HG03439 (cell line): ENCODE data around the gene KMT2A.
A peak's percentile ranks its signal among the peaks of the same experiment; 100 is the strongest.
"Not testable (repeated sequence)": the region's sequence is repeated elsewhere in the genome, so short reads cannot be mapped to it uniquely, and the experiment has no call there.

Source experiments
- ATAC-seq: cut with Tn5 transposase; IDR thresholded peaks from one replicate; pipeline ENCODE4 v1.9.1; 2021; ENCODE audit warnings: mild to moderate bottlenecking, moderate library complexity; ENCODE audit not compliant: unreplicated experiment

KMT2A gene

GRCh38 chr11:118481238-118481637, 44.9 kb downstream of the KMT2A start:
- ATAC-seq: not testable (repeated sequence)

GRCh38 chr11:118484405-118484804, 48.1 kb downstream of the KMT2A start:
- no peak for ATAC-seq

DNA sequence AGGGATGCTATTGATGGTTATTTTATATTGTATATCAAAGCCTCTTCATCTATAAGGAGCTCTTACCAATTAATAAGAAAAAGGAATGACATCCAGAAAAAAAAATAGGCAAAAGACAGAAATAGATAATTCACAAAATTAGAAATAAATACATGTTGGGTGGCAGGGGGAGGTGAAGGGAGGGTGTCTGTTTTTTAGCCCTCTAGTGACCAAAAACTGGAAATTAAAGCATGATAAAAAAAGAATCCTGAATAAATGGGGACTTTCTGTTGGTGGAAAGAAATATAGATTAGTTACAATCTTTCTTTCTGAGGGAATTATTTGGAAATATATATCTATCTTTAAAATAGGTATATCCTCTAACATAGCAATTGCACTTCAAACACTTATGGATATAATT, 49.0 kb downstream of the KMT2A start:
- no peak for ATAC-seq

DNA sequence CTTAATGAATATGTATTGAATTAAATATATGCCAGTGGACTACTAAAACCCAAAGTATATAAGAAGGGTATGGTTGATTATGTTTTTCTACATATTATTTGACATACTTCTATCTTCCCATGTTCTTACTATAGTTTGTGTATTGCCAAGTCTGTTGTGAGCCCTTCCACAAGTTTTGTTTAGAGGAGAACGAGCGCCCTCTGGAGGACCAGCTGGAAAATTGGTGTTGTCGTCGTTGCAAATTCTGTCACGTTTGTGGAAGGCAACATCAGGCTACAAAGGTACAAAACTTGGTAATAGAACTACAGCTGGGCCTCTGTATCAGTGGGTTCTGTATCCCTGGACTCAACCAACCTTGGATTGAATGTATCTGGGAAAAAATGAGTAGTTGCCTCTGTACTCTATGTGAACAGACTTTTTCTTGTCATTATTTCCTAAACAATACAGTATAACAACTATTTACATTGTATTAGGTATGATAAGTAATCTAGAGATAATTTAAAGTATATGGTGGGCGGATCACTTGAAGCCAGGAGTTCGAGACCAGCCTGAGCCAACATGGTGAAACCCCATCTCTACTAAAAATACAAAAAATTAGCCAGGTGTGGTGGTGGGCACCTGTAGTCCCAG, 52.3 kb downstream of the KMT2A start:
- no peak for ATAC-seq

DNA sequence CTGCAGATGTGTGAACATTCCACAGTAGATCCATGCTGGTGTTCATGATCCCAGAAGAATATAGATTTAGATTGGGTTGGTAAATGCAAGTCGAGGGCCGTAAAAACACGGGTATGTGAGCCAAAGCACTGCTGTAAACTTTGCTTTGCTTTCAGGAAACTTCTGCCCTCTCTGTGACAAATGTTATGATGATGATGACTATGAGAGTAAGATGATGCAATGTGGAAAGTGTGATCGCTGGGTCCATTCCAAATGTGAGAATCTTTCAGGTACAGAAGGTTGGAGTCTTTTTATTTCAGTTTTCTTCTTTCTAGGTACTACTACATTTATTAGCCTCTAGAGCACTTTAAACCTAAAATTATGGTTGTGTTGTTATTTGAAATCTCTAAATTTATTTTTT, 54.7 kb downstream of the KMT2A start:
- no peak for ATAC-seq

DNA sequence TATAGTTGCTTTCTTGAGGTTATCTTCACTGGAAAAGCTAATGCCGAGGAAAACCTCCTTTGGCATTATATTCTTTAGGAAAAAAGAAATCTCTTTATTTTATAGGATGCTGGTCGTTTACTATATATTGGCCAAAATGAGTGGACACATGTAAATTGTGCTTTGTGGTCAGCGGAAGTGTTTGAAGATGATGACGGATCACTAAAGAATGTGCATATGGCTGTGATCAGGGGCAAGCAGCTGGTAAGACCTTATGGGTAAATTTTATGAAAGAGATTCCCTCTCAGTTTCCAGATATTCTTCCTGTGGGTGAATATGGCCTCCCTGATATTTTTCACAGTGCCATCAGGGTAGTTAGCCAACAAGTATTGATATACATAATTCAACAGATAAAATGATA, 61.5 kb downstream of the KMT2A start:
- no peak for ATAC-seq

DNA sequence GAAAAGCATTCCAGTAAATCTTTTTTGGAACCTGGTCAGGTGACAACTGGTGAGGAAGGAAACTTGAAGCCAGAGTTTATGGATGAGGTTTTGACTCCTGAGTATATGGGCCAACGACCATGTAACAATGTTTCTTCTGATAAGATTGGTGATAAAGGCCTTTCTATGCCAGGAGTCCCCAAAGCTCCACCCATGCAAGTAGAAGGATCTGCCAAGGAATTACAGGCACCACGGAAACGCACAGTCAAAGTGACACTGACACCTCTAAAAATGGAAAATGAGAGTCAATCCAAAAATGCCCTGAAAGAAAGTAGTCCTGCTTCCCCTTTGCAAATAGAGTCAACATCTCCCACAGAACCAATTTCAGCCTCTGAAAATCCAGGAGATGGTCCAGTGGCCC, 66.9 kb downstream of the KMT2A start:
- ATAC-seq: no peak

- ATAC-seq: no peak
Measured at GRCh38 chr11:118511601-118512000, 75.3 kb downstream of the KMT2A start.

GRCh38 chr11:118514103-118514502, 77.8 kb downstream of the KMT2A start:
- no peak for ATAC-seq

- no peak for ATAC-seq
Measured at GRCh38 chr11:118519549-118519948, 83.3 kb downstream of the KMT2A start.

DNA sequence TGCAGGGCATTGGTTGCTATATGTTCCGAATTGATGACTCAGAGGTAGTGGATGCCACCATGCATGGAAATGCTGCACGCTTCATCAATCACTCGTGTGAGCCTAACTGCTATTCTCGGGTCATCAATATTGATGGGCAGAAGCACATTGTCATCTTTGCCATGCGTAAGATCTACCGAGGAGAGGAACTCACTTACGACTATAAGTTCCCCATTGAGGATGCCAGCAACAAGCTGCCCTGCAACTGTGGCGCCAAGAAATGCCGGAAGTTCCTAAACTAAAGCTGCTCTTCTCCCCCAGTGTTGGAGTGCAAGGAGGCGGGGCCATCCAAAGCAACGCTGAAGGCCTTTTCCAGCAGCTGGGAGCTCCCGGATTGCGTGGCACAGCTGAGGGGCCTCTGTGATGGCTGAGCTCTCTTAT, 85.6 kb downstream of the KMT2A start:
- peak; percentile 55 for ATAC-seq

GRCh38 chr11:118522571-118523072, 86.3 kb downstream of the KMT2A start:
- ATAC-seq: no peak

GRCh38 chr11:118524356-118524755, 88.1 kb downstream of the KMT2A start:
- ATAC-seq: no peak

- no peak for ATAC-seq
Measured at GRCh38 chr11:118524757-118525470, 88.6 kb downstream of the KMT2A start.

GRCh38 chr11:118526688-118527087, 90.4 kb downstream of the KMT2A start:
- no peak for ATAC-seq

GRCh38 chr11:118527109-118527508, 90.8 kb downstream of the KMT2A start, which contains the start of gene TTC36:
TSS of gene TTC36 (plus strand) at chr11:118527474. CDS start at chr11:118527495, 21 bp downstream.
- no peak for ATAC-seq

- no peak for ATAC-seq
Measured at GRCh38 chr11:118528511-118528910, 92.2 kb downstream of the KMT2A start.

DNA sequence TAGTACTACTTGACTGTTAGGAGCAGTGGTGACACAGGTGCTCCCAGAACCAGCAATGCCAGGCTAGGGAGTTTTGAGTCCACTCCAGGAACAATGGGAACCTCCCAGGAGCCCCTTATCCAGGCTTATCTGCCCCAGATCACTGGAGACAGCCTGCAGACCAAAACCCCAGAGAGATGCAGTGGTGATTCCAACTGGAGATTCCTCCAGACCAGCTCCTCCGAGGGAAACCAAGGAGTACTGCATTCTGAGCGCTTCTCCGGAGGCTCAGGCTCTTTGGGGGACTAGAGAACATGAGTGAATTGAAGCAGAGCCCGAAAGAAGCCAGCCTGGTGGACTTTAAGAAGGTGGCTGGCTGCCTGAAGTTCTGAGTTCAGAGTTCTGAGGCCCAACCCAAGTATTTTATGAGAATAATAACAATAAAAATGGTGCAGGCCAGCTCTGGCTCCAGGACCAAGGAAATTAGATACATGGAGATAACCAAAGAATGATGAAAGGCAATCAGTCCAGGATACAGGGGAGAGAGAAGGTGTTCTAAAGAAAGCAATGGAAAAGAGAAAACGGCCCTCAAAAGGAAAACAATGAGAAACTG, 93.4 kb downstream of the KMT2A start:
- no peak for ATAC-seq

DNA sequence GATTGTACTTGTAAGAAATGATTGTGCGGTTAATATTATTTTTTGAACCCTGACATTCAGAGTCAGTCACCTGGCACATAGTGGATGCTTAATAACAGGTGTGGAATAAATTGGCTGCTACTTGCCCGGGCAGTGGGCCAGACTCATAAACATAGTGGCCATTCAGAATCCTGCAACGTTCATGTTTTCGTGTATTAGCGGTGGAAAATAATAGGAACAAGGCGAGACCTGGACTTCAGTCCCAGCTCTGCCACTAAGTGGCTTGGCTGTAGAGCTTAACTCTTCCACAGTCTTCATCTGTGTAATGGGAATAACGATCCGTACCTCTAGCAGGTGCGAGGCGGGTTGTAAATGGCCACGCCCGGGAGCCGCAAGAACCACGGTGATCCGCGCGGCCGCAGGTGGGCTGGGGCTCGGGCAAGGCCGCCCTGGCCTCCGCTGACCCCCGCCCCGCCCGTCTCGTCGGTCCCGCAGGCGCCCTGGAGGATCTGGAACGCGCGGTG, 93.9 kb downstream of the KMT2A start:
- peak; percentile 9 for ATAC-seq

DNA sequence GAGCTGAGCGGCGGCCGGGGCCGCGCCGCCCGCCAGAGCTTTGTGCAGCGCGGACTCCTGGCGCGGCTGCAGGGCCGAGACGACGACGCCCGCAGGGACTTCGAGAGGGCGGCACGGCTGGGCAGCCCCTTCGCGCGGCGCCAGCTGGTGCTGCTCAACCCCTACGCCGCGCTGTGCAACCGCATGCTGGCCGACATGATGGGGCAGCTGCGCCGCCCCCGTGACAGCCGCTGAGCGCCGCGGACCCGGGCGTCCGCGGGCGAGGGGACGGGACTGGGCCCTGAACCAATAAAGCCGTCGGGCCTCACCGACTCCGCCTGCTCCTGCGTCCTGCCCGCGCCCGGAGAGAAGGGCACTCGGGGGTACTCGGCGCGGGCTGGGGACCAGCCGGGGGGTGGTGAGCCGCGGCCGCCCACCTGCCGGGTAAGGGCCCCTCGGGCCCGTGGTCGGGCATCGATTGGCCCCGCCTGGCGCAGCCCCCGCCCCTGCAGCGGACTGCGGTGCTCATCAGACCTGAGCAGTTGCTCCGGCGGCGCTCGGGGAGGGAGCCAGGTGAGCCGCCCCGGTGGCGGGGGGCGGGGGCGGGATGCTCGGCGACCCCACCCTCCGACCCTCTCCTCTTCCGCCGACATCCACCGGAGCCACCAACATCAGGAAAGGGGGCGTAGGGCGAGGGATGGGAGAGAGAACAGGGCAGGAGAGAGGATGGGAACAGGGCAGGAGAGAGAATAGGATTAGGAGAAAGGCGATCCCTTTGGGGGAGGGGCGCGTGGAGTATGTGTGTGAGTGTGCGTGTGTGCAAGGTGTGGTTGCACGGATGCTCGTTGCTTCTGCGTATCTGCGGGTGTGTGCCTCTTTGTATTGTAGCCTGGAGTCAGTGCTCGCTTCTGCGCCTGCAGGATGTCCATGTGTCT, 94.6 kb downstream of the KMT2A start, which contains the start of gene TMEM25:
TSS of gene TMEM25 (plus strand) at position 510 of the 914 bp plus-strand sequence. CDS start 610 bp downstream, outside the sequence.
- peak; percentile 58 for ATAC-seq
